GM21529 (cell line): Measurements from ENCODE around the gene KCNN4.

Source experiments
- ATAC-seq: cut with Tn5 transposase; IDR thresholded peaks from one replicate; pipeline ENCODE4 v1.9.1; 2021; ENCODE audit not compliant: unreplicated experiment

The KCNN4 gene

DNA sequence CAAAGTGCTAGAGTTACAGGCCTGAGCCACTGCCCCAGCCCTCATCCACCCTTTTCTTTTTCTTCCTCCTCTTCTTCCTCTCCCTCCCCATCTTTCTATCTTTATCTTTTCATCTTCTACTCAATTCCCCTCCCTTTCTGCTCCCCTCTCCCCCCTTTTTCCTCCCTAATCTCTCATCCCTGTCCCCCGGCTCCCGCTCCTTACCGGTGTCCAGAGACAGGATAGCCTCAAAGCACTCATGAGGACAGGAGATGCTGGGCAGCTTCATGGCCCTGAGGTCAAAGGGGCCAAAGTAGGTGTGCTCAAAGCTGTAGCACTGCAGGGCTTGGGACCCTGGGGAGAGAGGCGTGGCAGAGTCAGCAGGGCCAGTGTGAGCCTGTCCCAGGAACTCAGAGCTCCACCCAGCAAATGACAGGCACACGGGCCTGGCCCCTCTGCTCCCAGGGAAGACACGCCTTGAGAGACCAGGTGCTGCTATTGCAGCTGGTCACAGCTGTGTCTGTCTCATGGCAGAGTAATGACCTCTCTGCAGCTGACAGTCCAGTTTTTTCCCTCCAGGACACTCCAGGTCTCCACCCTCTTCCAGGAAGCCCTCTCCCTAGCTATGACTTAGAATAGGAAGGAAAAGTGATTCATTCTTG lies 18.8 kb upstream of the KCNN4 start:
- ATAC-seq, result no peak

DNA sequence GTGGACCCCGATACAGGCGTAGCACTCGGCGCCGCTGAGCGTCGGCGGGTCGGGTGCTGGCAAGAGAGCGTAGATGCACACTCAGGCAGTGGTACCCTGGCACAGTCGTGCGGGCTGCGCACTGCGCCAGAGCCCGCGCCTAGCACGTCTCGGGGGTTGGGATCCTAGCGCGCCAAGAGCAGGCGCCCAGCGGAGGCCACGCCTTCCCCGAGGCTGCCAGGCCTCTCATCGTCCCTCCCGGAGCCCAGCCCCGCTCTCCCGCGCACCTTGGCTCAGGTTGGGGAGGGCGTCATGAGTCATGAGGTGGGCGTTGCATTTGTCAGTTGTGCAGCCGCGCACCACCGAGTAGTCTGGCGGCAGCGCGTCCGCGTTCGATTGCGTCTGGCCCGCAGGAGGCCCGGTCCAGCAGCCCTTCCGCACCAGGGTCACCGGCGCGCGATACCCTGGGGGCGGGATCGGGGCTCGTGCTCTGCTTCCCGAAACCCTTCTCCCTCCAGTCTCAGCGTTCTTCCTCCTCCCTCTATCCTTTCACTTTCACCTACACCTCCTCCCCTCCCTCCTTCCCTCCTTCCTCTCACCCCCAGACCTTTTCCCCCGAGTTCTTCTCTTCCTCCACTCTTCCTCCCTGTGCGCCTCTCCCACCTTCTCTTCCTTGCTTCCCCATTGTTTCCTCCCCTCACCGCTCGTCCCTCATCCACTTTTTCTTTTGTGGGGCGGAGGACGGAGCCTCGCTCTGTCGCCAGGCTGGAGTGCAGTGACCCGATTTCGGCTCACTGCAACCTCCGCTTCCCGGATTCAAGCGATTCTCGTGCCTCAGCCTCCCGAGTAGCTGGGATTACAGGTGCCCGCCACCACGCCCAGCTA lies 18.0 kb upstream of the KCNN4 start:
- ATAC-seq, result no peak

DNA sequence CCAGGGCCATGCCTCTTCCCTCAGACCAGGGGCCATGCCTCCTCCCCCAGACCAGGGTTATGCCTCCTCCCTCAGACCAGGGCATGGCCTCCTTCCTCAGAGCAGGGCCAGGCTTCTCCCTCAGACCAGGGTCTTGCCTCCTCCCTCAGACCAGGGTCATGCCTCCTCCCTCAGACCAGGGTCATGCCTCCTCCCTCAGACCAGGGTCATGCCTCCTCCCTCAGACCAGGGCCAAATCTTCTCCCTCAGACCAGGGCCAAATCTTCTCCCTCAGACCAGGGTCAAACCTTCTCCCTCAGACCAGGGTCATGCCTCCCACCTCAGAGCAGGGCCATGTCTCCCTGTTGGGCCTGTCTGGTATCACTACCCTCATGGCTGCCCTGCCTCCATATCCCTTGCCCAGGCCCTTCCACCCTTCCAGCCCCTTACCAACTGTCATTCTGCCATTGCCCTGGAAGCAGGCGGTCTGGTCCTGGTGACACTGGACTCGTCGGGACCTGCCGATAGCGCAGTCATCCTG lies 17.3 kb upstream of the KCNN4 start:
- no peak for ATAC-seq

DNA sequence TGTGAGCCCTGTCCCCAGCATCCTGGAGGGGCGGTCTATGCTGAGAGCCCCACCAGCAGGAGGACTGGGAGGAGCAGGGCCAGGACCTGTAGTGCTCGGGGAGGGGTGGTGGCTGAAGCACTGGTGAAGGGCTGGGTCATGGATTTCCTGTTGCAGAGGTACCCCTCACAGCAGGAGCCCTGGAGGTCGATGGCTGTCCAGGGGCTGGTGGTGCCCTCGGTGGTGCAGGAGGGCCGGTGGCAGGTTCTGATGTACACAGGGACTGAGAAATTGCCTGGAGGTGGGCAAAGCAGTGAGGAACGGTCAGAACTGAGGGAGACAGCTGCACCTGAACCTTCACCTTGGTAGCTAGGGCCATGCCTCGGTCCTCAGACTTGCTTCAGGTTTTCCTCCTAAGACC lies 16.8 kb upstream of the KCNN4 start:
- ATAC-seq, result no peak

DNA sequence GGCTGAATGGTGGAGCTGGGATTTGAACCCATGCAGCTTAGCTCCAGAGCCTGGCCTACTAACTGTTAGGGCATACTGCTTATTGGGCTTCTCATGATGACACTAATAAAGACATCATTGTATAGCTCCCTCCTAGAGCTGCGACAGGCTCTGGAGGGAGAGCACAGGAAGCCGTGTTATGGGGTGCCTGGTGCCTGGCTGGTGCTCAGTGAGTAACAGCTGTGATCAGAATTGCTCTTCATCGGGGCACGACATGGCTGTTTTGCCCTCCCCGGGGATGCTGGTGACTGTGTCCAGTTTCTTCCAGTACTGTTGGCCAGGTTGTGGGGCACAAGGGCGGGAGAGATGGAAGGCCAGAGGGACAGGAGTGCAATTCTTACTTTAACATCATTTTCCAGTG lies 16.3 kb upstream of the KCNN4 start:
- ATAC-seq, result no peak

DNA sequence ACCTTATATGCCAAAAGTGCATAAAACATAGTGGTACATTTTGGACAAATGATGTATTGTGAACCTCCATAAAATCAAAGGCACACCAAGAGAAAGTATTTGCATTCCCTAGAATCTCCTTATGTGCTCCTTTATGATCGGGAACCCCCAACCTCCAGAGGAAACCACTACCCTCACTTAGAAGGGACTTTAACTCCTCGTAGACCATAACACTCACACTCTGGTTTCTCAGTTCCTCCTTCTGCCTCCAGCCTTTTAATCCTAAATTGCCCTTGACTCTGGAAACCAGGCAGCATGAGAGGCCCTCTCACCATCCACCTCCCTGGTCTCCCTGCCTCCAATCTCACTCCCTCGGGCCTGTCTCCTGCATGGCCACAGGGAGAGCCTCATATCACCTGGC lies 9.8 kb upstream of the KCNN4 start:
- ATAC-seq, result no peak

DNA sequence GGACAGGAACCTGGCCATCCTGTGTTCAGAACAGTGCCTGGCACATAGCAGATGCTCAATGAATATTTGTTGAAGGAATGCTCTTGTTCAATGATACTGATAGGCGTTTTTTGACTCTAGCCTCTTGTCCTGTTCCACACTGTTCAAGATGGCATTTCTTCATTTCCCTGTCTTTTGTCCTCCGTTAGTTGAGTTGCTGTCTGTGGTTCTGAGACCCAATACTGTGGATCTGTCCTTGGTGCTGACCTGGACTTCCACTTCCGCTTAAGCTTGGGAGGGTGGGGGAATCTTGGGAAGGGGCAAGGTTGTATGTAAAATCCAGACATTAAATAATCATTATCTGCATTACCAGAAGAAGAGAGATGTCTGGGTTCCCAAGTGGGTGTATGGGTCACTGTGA lies 8.3 kb upstream of the KCNN4 start:
- ATAC-seq, result no peak

DNA sequence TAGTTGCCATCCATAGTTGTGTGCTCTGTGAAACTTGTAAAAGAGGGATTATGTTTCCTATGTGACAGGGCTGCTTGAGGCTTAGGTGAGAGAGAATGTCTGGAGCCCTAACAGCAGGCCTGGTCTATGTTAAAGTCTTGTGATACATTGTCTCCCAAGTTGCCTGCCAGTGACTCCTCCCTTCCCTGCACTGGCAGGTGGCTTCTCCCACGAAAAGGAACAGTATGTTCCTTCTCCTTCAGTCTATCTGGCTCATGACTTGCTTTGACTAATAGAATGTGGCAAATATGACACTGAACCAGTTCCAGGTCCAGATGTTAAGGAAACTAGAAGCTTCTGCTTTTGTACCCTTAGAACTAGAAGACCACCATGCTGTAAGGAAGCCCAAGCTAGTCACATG lies 5.9 kb upstream of the KCNN4 start:
- no peak for ATAC-seq

DNA sequence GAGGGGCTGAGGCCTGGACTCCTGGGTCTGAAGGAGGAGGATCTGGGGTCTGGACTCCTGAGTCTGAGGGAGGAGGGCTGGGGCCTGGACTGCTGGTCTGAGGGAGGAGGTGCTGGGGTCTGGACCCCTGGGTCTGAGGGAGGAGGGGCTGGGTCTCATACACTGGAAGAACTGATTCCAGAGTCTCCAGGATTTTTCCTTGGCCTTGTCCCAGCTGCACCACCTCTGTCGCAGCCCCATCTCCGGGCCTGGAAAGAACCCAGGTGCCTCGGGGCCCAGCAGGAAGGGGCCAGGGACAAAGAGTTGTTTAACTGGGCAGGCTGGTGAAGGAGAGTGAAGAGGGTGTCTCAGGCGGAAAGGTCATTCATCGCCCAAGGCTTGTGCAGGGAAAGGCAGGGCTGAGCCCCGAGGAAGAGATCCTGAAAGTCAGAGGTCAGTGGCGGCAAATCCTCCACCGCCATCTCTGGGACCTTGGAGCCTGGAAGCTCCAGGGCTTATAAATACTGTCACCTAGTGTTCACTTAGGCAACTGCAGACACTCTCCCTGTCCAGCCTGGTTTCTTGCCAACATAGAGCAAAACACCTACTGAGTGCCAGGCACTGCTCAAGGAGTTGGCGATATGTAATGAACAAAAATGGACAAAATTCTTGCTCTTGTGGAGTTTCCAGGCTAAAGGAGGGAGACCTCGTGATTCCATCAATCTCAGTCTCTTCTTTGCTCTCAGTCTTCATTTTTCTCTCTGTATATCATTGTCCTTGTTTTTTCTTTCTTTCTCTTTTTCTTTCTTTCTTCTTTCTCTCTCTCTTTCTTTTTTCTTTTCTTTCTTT lies 4.4 kb upstream of the KCNN4 start:
- ATAC-seq, result no peak

DNA sequence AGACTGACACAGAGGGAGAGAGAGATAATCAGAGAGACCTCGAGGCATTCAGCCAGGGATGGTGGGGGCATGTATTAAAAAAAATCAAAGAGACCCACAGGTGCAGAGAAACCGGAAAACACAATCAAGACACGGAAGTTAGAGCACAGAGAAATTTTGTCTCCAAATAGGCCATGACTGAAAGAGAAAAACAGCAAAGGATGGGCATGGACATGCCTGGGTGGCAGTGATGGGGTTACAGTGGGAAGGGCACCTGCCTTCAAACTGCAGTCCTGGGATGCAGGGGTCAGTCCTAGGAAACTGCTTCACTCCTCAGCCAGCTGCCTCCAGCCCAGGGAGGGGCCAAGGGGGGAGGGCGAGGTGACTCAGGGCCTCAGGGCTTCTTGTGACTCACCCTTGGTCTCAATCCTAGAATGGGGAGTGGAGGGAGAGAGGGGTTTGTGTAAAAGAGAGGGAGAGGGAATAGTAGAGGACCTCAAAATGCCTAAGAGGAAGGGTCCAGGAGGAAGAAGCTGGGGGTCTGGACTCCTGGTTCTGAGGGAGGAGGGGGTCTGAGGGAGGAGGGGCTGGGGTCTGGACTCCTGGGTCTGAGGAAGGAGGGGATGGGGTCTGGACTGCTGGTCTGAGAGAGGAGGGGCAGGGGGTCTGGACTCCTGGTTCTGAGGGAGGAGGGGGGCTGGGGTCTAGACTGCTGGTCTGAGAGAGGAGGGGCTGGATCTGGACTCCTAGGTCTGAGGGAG lies 3.6 kb upstream of the KCNN4 start:
- ATAC-seq, result no peak

DNA sequence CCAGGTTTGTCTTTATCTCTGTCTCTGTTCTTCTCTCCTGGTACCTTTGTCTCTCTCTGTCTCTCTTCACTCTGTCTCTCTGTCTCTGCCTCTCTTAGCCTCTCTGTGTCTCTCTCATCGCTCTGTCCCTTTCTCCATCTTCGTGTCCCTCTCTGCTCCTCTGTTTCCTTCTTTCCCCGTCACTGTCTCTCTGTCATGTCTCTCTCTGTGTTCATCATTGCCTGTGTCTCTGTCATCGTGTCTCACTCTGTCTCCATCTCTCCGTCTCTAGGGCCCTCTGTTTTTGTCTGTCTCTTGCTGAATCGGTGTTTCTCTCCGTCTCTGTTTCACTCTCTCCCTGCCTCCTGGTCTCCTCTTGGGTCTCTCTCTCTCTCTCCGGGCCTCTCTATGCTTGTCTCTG lies 2.9 kb upstream of the KCNN4 start:
- ATAC-seq, result no peak

DNA sequence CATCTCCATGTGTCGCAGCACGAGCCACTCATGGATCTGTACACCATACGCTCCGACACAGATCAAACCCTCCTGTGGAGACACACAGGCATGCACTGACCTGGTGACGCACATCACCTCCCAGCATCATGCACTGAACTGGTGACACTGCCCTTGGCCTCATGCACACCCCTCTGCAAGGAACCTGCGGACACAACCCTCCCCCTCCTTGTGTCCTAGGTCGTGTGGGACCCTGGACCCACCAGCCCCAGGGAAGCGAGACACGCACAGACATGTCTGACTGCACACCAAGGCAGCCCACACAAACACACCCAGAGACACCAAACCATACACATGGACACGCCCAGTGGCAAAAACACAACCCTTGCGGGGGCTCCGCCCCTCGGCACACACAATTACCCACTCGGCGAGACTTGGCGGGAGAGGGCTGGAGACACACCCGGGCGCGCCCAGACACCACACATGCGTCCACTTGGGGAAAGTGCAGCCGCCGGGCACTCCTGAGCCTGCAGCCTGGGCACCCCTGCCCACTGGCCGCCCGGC lies 2.0 kb upstream of the KCNN4 start:
- no peak for ATAC-seq

DNA sequence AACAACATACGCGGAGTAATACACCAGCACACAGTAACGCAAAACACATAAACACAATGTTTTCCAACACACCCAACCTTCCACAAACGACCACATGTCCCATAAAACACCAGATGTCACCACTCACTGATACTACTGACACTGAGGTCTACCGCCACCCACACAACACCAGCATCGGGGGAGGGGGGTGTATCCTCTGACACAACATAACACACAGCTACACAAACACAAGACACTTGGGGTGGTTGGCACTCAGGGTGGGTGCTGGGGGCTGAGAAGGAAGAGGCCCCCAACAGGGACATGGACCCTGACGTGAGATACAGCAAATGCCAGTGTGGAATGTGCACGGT lies 1.5 kb upstream of the KCNN4 start:
- ATAC-seq, result no peak

DNA sequence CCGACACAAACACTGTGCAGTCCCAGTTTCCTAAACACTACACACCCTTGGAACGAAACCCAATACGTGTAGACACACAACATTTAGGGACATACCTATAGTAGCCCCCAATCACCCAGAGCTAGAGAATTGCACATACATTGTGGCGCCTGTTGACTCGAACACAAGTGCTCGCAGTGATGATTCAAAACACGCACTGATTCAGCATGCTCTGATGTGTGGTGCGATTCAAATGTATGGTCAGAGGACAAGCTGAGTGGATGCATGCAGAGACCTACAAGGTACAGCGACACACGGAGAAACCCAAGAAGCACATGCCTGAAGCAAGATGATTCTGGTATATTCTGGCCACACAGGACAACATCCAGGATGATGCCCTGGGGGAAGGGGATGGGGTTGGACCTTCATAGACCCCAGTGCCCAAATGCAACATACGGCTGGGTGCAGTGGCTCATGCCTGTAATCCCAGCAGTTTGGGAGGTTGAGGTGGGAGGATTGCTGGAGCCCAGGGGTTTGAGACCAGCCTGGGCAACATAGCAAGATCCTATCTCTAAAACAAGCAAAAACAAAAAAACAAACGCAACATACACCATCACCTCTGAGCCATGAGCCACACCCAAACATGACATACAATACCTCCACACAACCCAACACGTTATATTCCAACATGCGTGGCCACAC lies 997 bp upstream of the KCNN4 start:
- ATAC-seq, result no peak

DNA sequence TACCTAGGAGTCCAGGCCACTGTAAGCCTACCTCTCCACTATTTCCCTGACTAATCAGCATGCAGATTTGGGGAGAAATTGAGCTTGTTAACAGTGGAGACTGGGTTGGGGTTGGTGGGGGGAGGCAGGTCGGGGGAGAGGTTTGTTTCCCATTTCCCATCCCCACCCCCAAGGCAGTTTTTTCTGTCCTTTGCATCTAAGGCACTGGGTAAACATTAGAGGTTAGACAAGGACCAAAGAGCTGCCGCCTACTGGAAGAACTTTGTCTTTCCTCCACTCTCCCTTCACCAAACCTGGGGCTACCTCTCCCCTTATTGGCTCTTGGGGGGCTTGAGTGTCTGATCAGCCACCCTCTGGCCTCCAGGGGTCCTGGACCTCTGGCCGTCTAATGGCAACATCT lies 953 bp downstream of the KCNN4 start:
- ATAC-seq, result no peak

DNA sequence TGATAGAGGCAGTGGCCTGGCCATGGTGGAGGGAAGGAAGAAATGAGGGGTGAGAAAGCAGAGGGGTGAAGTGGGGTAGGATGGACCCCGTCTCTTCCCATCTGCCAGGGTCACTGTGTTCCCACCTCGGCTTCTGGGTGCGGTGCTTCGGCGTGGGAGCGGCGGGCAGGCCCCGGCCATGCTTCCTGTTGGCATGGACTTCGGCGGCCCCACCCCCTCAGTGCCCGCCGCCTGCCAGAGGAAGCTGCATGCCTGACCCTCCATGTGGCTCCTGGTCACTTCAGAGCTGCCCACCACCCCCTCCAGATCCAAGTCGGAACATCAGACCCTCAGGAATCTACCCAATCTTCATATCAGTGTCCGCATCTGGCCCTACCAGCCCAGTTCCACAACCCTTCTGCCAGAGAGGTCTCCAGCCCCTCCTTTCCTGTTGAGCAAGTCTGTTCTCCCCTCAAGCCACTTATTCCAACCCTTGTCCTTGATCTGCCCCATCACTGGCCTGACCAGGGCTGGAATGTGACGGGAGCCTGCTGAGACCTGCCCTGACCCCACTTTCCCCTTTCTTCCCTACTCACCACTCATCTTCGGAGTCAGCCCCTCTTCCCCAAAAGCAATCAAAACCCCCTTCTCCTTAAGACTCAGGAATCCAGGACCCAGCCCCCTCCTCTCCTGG lies 1.5 kb downstream of the KCNN4 start:
- ATAC-seq, result no peak

DNA sequence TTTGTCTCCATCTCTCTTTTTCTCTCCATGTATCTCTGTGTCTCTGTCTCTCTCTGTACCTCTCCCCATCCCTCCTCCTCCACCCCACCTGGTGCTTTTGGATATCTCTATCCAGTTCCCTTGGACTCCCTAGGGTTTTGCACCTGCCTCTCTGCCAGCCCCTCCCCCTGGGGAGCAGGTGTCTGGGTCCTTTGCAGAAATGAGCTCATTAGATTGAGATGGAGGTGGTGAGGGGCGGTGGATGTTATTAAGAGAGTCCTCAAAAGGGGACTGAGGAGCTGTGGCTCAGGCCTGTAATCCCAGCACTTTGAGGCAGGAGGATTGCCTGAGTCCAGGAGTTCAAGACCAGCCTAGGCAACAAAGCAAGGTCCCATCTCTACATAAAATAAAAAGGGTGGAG lies 2.1 kb downstream of the KCNN4 start:
- ATAC-seq, result no peak

DNA sequence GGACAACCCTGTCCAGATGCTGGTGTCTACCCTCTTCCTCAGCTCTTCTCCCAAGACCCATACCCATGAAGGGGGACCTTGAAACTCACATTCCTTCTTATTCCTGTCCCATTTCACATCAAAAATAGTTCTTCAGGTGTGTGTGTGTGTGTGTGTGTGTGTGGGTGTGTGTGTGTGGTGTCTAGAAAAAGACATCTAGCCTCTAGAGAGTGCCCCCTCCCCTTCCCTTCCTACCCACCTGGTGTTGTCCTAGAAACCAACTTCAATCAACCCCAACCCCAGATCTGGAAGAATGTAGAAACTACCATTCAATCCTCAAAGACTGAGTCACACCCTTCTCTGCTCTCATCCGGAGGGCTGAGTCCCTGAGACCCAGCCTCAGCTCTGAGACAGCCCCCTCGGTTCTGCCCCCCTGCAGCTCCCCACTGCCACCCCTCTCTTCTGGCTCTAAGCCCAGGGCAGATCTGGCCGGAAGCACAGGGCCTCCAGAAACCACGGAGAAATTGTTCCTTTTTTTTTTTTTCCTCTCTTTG lies 3.5 kb downstream of the KCNN4 start:
- ATAC-seq, result no peak

DNA sequence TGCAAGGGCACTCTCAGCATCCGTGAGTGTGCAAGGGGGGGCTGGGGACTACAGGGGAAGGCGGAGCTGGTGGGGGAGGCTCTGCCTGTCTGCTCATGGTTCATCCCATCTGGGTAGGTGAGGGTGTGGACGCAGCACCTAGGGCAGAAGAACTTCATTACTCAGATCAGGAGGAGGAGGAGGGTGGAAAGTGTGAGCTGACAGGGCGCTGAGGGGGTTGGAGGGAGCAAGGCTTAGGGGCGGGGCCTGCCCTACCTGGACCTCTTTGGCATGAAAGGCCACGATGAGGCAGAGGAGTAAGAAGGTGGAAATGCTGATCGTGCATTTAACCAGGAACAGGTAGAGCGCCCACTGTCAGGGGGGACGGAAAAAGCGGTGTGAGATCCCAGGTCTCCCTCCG lies 4.5 kb downstream of the KCNN4 start:
- no peak for ATAC-seq
